ENCODE data around the gene SLC47A2.

Gene SLC47A2

GRCh38 chr17:19738073-19738449, 21.7 kb upstream of the SLC47A2 start:
- Histone ChIP-seq H3K36me3 (replicated peaks; ENCODE audit: low read depth, low read length) (no peaks in the 10 kb centered on the region), H3K4me2 (ENCODE audit: low read length) (no peak overlapping the region), H3K4me3 (ENCODE audit: low read length) (no peak overlapping the region), H3K79me2 (ENCODE audit: low read length) (no peaks in the 10 kb centered on the region), H3K9ac (ENCODE audit: low read length) (no peak overlapping the region), H2AFZ (ENCODE audit: low read depth, low read length) (no peak overlapping the region), H3K9me3 (ENCODE audit: insufficient read depth, low read length) (no peaks in the 10 kb centered on the region), H3K27me3 (ENCODE audit: low read depth, low read length) (no peaks in the 10 kb centered on the region), H3K27ac (ENCODE audit: low read length) (no peak overlapping the region), H4K20me1 (ENCODE audit: insufficient read depth, low read length) (no peaks in the 10 kb centered on the region), H3K4me1 (ENCODE audit: low read length) (no peaks in the 10 kb centered on the region)
- TF ChIP-seq EZH2phosphoT487 (IDR thresholded peaks at IDR 0.05; ENCODE audit: low read depth), result no peak
- TF ChIP-seq, protein P1, sequence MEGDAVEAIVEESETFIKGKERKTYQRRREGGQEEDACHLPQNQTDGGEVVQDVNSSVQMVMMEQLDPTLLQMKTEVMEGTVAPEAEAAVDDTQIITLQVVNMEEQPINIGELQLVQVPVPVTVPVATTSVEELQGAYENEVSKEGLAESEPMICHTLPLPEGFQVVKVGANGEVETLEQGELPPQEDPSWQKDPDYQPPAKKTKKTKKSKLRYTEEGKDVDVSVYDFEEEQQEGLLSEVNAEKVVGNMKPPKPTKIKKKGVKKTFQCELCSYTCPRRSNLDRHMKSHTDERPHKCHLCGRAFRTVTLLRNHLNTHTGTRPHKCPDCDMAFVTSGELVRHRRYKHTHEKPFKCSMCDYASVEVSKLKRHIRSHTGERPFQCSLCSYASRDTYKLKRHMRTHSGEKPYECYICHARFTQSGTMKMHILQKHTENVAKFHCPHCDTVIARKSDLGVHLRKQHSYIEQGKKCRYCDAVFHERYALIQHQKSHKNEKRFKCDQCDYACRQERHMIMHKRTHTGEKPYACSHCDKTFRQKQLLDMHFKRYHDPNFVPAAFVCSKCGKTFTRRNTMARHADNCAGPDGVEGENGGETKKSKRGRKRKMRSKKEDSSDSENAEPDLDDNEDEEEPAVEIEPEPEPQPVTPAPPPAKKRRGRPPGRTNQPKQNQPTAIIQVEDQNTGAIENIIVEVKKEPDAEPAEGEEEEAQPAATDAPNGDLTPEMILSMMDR (IDR thresholded peaks at IDR 0.05; ENCODE audit: low read depth, low read length), result no peak

GRCh38 chr17:19737305-19738072, 21.1 kb upstream of the SLC47A2 start:
- no peaks in the 10 kb centered on the region for H3K4me1 ChIP-seq (ENCODE audit: low read length)
- no peaks in the 10 kb centered on the region for H3K9me3 ChIP-seq (ENCODE audit: insufficient read depth, low read length)
- H3K79me2 ChIP-seq (ENCODE audit: low read length), result no peaks in the 10 kb centered on the region
- H3K9ac ChIP-seq (ENCODE audit: low read length), result no peak overlapping the region
- no peak overlapping the region for H3K4me3 ChIP-seq (ENCODE audit: low read length)
- TF ChIP-seq EZH2phosphoT487 (IDR thresholded peaks at IDR 0.05; ENCODE audit: low read depth), result no peak
- TF ChIP-seq, protein P1 (IDR thresholded peaks at IDR 0.05; ENCODE audit: low read depth, low read length), result no peak
- H3K4me2 ChIP-seq (ENCODE audit: low read length), result no peak overlapping the region
- H3K27me3 ChIP-seq (ENCODE audit: low read depth, low read length), result no peaks in the 10 kb centered on the region
- H3K36me3 ChIP-seq (replicated peaks; ENCODE audit: low read depth, low read length), result no peaks in the 10 kb centered on the region
- no peaks in the 10 kb centered on the region for H4K20me1 ChIP-seq (ENCODE audit: insufficient read depth, low read length)
- H3K27ac ChIP-seq (ENCODE audit: low read length), result no peak overlapping the region
- no peak overlapping the region for H2AFZ ChIP-seq (ENCODE audit: low read depth, low read length)

- no peaks in the 10 kb centered on the region for H3K36me3 ChIP-seq (replicated peaks; ENCODE audit: low read depth, low read length)
- H3K9me3 ChIP-seq (ENCODE audit: insufficient read depth, low read length), result no peaks in the 10 kb centered on the region
- no peaks in the 10 kb centered on the region for H3K79me2 ChIP-seq (ENCODE audit: low read length)
- no peak overlapping the region for H3K27ac ChIP-seq (ENCODE audit: low read length)
- no peak overlapping the region for H2AFZ ChIP-seq (ENCODE audit: low read depth, low read length)
- H3K27me3 ChIP-seq (ENCODE audit: low read depth, low read length), result no peaks in the 10 kb centered on the region
- H3K4me3 ChIP-seq (ENCODE audit: low read length), result no peak overlapping the region
- TF ChIP-seq, protein P1 (IDR thresholded peaks at IDR 0.05; ENCODE audit: low read depth, low read length), result no peak
- no peak for TF ChIP-seq EZH2phosphoT487 (IDR thresholded peaks at IDR 0.05; ENCODE audit: low read depth)
- H3K4me1 ChIP-seq (ENCODE audit: low read length), result no peaks in the 10 kb centered on the region
- H3K4me2 ChIP-seq (ENCODE audit: low read length), result no peak overlapping the region
- no peaks in the 10 kb centered on the region for H4K20me1 ChIP-seq (ENCODE audit: insufficient read depth, low read length)
- no peak overlapping the region for H3K9ac ChIP-seq (ENCODE audit: low read length)
Observed at GRCh38 chr17:19736071-19736470, 19.7 kb upstream of the SLC47A2 start.

- H3K4me1 ChIP-seq (ENCODE audit: low read length), result no peaks in the 10 kb centered on the region
Observed at GRCh38 chr17:19733953-19734526, 17.7 kb upstream of the SLC47A2 start.

More at GRCh38 chr17:19733953-19734526, 17.7 kb upstream of the SLC47A2 start:
- H3K4me2 ChIP-seq (ENCODE audit: low read length), result no peak overlapping the region
- H3K27me3 ChIP-seq (ENCODE audit: low read depth, low read length), result no peaks in the 10 kb centered on the region
- no peaks in the 10 kb centered on the region for H3K36me3 ChIP-seq (replicated peaks; ENCODE audit: low read depth, low read length)
- no peak overlapping the region for H2AFZ ChIP-seq (ENCODE audit: low read depth, low read length)
- H4K20me1 ChIP-seq (ENCODE audit: insufficient read depth, low read length), result no peaks in the 10 kb centered on the region
- no peak overlapping the region for H3K4me3 ChIP-seq (ENCODE audit: low read length)
- no peak for TF ChIP-seq EZH2phosphoT487 (IDR thresholded peaks at IDR 0.05; ENCODE audit: low read depth)
- TF ChIP-seq, protein P1 (IDR thresholded peaks at IDR 0.05; ENCODE audit: low read depth, low read length), result no peak
- H3K9ac ChIP-seq (ENCODE audit: low read length), result no peak overlapping the region
- H3K27ac ChIP-seq (ENCODE audit: low read length), result no peak overlapping the region
- no peaks in the 10 kb centered on the region for H3K9me3 ChIP-seq (ENCODE audit: insufficient read depth, low read length)
- no peaks in the 10 kb centered on the region for H3K79me2 ChIP-seq (ENCODE audit: low read length)
